HG02870 (cell line): ENCODE measurements around the gene CAMKK2.
"Not testable (repeated sequence)": the region's sequence is repeated elsewhere in the genome, so short reads cannot be mapped to it uniquely, and the experiment has no call there.

Source experiments
- ATAC-seq: cut with Tn5 transposase; IDR thresholded peaks from one replicate; pipeline ENCODE4 v1.9.1; 2021; ENCODE audit warnings: mild to moderate bottlenecking, moderate library complexity; ENCODE audit not compliant: unreplicated experiment

CAMKK2 gene

DNA sequence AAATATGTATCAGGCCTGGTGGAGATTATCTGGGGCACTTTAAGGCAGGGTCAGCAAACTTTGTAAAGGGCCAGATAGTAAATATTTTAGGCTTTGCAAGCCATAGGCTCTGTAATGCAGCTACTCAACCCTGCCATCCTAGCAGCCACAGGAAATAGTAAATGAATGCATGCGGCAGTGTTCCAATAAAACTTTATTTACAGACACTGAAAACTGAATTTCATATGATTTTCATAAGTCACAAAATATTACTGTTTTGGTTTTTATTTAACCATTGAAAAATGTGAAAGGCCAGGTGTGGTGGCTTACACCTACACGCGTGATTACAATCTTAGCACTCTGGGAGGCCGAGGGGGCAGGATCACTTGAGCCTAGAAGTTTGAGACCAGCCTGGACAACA, 3.2 kb upstream of the CAMKK2 start:
- ATAC-seq, result no peak

DNA sequence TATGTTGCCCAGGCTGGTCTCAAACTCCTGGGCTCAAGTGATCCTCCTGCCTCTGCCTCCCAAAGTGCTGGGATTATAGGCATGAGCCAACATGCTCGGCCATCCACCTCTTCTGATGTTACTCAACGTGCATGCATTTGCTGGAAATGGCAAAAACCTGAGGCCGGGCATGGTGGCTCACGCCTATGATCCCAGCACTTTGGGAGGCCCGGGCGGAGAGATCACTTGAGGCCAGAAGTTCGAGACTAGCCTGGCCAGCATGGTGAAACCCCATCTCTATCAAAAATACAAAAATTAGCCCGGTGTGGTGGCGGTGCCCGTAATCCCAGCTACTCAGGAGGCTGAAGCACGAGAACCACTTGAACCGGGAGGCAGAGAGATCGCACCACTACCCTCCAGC, 1.9 kb upstream of the CAMKK2 start:
- not testable (repeated sequence) for ATAC-seq

- no peak for ATAC-seq
Observed at GRCh38 chr12:121297435-121297991, 1.0 kb upstream of the CAMKK2 start.

GRCh38 chr12:121295746-121296617, 527 bp downstream of the CAMKK2 start:
- ATAC-seq, result peak; percentile 24

DNA sequence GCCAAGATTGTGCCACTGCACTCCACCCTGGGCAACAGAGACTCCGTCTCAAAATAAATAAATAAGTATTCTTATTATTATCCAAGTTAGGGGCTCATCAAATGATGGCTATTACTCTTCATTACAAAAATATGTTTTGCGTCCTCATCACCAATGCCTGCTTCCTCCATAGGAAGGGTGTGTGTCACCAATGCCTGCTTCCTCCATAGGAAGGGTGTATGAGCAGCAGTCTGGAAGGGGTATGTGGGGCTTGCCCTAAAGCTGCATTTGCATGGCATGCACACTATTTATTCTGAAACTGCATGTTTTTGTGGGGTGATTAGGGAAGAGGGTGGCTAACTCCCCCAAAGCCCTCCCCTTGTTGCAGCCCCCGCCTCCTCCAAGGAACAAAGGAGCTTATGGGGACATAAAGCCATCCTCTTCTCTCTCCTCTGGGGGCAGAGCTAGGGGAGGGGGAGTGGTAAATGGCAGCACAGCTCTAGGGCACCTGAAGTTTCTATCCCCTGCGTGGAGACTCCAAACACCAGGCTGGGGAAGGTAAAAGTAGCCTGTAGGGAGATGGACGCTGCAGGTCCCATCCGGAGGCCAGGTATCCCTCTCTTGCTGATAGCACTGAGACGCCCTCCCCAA, 1.3 kb downstream of the CAMKK2 start:
- ATAC-seq, result no peak

GRCh38 chr12:121294151-121294889, 2.2 kb downstream of the CAMKK2 start:
- ATAC-seq, result no peak

DNA sequence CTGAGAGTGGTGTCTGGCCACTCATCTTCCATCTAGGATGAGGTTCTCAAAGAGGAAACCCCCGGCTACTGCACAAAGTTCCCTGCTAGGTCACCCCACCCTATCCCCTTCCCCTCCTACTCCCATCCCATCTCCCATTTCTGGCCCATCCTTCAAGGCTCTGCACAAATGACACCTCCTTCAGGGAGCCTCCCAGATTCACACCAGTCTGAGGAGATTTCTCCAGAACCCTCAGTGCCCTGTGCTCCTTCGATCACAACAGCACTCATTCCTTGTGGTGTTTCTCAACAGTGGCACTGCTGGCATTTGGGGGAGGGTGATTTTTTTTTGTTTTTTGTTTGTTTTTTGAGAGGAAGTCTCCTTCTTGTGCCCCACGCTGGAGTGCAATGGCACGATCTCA, 2.9 kb downstream of the CAMKK2 start:
- ATAC-seq, result no peak

DNA sequence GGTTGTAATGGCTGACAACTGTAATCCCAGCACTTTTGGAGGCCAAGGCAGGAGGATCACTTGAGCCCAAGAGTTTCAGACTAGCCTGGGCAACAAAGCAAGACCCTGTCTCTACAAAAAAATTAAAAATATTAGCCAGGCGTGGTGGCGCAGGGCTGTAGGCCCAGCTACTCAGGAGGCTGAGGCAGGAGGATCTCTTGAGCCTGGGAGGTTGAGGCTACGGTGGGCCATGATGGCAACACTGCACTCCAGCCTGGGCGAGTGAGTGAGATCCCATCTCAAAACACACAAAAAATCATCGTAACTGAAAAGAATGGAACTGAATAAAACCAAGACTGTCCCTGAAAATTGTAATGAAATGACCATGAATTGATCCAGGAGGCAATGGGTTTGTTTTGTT, 6.1 kb downstream of the CAMKK2 start:
- ATAC-seq, result no peak

DNA sequence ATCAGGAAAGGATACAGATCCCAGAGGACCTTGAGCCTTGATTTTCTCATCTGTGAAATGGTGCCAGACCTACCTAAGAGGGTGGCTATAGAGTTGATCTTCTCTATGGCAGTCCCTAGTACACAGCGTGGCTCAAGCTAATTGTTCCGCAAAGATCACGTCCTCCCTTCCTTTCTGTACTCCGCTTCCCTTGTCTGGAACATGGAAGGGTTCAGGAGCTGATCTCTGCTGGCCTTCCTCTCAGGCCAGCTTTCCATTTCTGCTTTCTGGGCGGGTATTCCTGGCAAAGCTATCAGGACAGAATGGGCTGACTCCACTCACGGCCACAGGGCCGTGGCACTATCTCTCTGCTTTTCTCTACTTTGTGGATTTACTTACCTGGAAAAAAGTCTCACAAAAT, 6.5 kb downstream of the CAMKK2 start:
- ATAC-seq, result no peak

GRCh38 chr12:121288986-121289385, 7.5 kb downstream of the CAMKK2 start:
- no peak for ATAC-seq

GRCh38 chr12:121288158-121288845, 8.2 kb downstream of the CAMKK2 start:
- ATAC-seq, result no peak

GRCh38 chr12:121287267-121287954, 9.1 kb downstream of the CAMKK2 start:
- no peak for ATAC-seq

- ATAC-seq, result no peak
Observed at GRCh38 chr12:121285856-121286255, 10.7 kb downstream of the CAMKK2 start.

DNA sequence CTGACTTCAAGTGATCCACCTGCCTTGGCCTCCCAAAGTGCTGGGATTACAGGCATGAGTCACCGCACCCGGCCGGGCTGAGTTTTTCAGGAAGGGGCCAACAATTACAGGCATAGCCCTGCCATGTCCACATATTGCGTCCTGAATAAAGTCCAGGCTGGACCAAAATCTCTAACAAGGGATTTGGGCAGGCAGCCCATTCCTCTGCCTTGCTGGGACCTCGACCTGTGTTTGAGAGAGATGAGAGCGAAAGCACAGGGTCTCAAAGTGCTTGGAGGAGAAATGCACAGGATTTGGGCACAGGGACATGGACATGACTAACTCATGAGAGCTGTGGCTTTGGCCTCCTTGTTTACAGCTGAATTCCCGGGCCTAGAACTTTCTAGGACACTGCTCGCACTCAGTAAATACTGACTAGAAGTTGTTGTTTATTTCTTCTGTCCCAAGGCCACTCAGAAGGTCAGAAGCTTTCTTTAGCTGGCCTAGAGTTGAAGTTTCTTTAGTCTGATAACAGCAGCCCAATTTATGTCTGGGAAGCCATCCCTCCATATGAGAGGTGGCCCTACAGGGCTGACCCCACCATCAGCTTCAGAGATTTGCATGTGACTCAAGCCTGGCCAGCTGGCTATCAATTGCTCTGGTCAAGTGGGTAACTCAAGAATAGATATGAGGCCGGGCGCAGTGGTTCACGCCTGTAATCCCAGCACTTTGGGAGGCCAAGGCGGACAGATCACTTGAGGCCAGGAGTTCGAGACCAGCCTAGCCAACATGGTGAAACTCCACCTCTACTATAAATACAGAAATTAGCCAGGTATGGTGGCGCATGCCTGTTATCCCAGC, 11.7 kb downstream of the CAMKK2 start:
- ATAC-seq, result no peak

- ATAC-seq, result no peak
Observed at GRCh38 chr12:121283841-121284240, 12.7 kb downstream of the CAMKK2 start.

GRCh38 chr12:121283388-121283787, 13.1 kb downstream of the CAMKK2 start:
- ATAC-seq, result no peak

GRCh38 chr12:121282910-121283309, 13.6 kb downstream of the CAMKK2 start:
- not testable (repeated sequence) for ATAC-seq

GRCh38 chr12:121282072-121282742, 14.3 kb downstream of the CAMKK2 start:
- ATAC-seq, result no peak

- not testable (repeated sequence) for ATAC-seq
Observed at GRCh38 chr12:121281116-121281515, 15.4 kb downstream of the CAMKK2 start.
